ENCODE measurements around the gene CADM1.

- TF ChIP-seq POLR2A (IDR thresholded peaks at IDR 0.05) (no peak), EP300 (IDR thresholded peaks at IDR 0.05) (no peak)
Observed at GRCh38 chr11:115202074-115202473, 302.1 kb downstream of the CADM1 start.

Measured in stomach (tissue), 4 donors.